Cardiac muscle cell (in vitro differentiated cells and primary cell): ENCODE results near the gene SAMD4A. TPM values are rescaled to one million over a fixed set of nuclear protein-coding genes. Genes with fewer than 3 reads are reported as not detected.

ENCODE experiments used
- DNase-seq, 2 donors: peaks; one replicate each; pipeline versions ENCODE4 v3.0.0 to v3.0.0-alpha.2; 2010 to 2017; ENCODE audit warnings: low read depth in 1 of 2, low spot score in 1 of 2
- H3K27ac ChIP-seq: fragments of 200-600 bp; sonication (generic); 2 replicates; pipeline ENCODE4 v1.5.1; 2016
- H3K27me3 ChIP-seq: fragments of 200-600 bp; sonication (generic); 2 replicates; pipeline ENCODE4 v1.6.0; 2016; ENCODE audit warnings: control low read depth
- H3K36me3 ChIP-seq: fragments of 200-600 bp; sonication (generic); 2 replicates; pipeline ENCODE4 v1.5.1; 2016; ENCODE audit warnings: control low read depth
- H3K4me1 ChIP-seq: fragments of 200-600 bp; sonication (generic); 2 replicates; pipeline ENCODE4 v1.8.1; 2017; ENCODE audit warnings: low read depth, mild to moderate bottlenecking, mixed run types
- H3K4me3 ChIP-seq: fragments of 200-600 bp; sonication (generic); 2 replicates; pipeline ENCODE4 v1.5.1; 2016; ENCODE audit warnings: mild to moderate bottlenecking
- H3K9me3 ChIP-seq: fragments of 200-600 bp; sonication (generic); 2 replicates; pipeline ENCODE4 v1.5.1; 2017; ENCODE audit warnings: low read depth, mild to moderate bottlenecking, control low read depth
- CTCF ChIP-seq: IDR thresholded peaks from 2 replicates; pipeline ENCODE4 v1.5.1; 2012; ENCODE audit warnings: low read depth, mild to moderate bottlenecking, low read length
- polyA plus RNA-seq: library from polyadenylated mRNA; unstranded; fragments of >200 nt; fragmentation: Nextera tagmentation; extraction: Ambion mirVana; gene quantifications from 2 replicates; pipeline ENCODE4 v1.2.1, GENCODE V29; 2016
- total RNA-seq: library from RNA; depleted of rRNA; stranded (reverse); fragments of >200 nt; gene quantifications from 2 replicates; pipeline ENCODE4 v1.2.3, GENCODE V29; 2016

Gene SAMD4A
- total and polyA plus RNA-seq, 2 experiments from 2014 or later, result 14.4 to 60.4 TPM

DNA sequence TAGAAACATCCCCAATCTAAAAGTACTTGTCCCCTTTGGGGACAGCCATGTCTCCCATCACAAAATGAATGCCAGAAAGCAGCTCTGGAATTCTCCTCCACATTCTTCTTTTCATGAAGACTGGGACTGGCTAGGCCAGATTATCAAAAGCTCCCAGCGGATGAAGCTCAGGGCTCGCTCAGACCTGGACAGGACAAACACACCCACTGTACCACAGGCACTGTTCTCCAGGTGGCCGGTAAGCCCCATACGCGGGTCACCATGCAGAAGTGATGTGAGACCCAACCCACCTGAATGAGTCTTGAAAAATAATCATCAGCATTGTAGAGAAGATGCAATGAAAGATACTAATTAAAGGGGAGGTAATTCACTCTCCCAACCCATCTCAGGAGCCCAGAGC lies 250.6 kb downstream of the SAMD4A start:
- no peak for TF ChIP-seq CTCF
- Histone ChIP-seq H3K9me3 (no peaks in the 10 kb centered on the region), H3K27ac (no peak overlapping the region), H3K27me3 (no peaks in the 10 kb centered on the region), H3K4me3 (no peak overlapping the region), H3K36me3 (no peaks in the 10 kb centered on the region), H3K4me1 (no peaks in the 10 kb centered on the region)
- no peak for DNase-seq

DNA sequence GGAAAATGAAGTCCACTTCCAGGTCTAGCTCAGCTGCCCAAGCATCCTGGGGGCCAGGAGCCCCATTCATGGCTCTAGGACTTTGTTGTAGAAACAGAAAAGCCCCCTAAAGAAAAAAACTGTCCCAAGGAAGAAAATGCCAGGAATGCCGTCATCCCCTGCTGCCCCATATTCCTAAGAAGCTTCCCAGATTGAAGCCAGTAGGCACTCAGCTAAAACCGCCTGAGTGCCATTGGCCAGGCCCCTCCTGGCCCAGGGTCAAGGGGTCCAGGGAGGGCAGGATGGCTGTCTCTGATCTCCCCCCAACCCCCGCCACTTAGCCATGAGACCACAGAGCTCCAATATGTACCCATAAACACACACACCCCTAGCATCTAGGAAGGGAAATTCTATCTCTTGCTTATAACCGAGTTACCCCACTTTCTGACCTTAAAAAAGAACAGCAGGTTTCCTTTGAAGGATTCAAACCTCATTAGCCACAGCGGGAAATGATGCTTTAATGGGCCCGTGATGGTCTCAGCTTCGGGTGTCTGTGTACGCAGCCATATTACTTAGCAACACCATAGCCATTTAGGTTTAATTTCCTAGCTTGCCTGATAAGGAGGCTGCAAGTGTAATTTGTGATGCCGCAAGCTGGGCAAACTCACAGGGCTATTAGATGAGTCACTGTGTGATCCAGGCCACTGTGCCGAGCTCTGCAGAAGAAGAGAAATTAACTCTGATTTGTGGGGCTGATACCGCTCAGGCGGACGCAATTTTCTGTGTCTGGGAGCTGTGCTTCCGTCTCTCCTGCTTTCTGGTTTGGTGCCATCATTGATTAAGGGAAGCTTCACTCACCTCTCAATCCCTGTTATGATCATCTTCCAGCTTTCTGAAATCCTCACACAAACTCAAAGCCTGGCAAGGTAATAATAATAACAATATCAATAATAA lies 251.5 kb downstream of the SAMD4A start:
- H3K27ac ChIP-seq, result no peak overlapping the region
- no peaks in the 10 kb centered on the region for H3K27me3 ChIP-seq
- no peaks in the 10 kb centered on the region for H3K4me1 ChIP-seq
- no peaks in the 10 kb centered on the region for H3K36me3 ChIP-seq
- TF ChIP-seq CTCF, result no peak
- peak in 1 of 2 donors; percentile 88 for DNase-seq
- no peak overlapping the region for H3K4me3 ChIP-seq
- H3K9me3 ChIP-seq, result no peaks in the 10 kb centered on the region

DNA sequence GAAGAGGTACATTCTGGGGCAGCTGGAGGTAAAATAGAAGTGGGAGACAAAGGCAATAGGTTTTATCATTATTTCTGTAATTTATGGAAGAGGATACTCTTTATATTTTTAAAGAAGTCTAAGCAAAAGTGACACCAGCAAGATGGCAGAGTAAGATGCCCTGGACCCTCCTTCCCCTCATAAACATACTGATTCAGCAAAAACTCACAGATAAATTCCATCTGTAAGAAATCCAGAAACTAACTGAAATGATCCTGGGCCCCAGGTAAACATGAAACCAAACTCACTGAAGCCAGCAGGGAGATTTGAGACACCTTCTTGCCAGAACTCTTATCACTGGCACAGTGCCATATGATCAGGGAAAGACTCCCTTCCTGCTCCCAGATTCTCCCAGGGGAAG lies 255.8 kb downstream of the SAMD4A start:
- H3K9me3 ChIP-seq, result no peaks in the 10 kb centered on the region
- no peak for DNase-seq
- TF ChIP-seq CTCF, result no peak
- H3K27me3 ChIP-seq, result no peaks in the 10 kb centered on the region
- H3K27ac ChIP-seq, result no peak overlapping the region
- no peaks in the 10 kb centered on the region for H3K36me3 ChIP-seq
- no peaks in the 10 kb centered on the region for H3K4me1 ChIP-seq
- H3K4me3 ChIP-seq, result no peak overlapping the region

GRCh38 chr14:54823757-54824549 lies 257.0 kb downstream of the SAMD4A start:
- Histone ChIP-seq H3K9me3 (no peaks in the 10 kb centered on the region), H3K27me3 (no peaks in the 10 kb centered on the region), H3K4me1 (no peaks in the 10 kb centered on the region), H3K36me3 (no peaks in the 10 kb centered on the region), H3K27ac (no peak overlapping the region), H3K4me3 (no peak overlapping the region)
- no peak for TF ChIP-seq CTCF
- DNase-seq, result no peak

- Histone ChIP-seq H3K27ac (no peak overlapping the region), H3K9me3 (no peaks in the 10 kb centered on the region), H3K27me3 (no peaks in the 10 kb centered on the region), H3K36me3 (no peaks in the 10 kb centered on the region), H3K4me1 (no peaks in the 10 kb centered on the region), H3K4me3 (no peak overlapping the region)
- TF ChIP-seq CTCF, result no peak
- DNase-seq, result no peak
Measured at GRCh38 chr14:54828037-54828436, 261.1 kb downstream of the SAMD4A start.
